ENCODE measurements around the gene HOOK2. TPM values are rescaled to one million over a fixed set of nuclear protein-coding genes. Genes with fewer than 3 reads are reported as not detected.

The HOOK2 gene, protein sequence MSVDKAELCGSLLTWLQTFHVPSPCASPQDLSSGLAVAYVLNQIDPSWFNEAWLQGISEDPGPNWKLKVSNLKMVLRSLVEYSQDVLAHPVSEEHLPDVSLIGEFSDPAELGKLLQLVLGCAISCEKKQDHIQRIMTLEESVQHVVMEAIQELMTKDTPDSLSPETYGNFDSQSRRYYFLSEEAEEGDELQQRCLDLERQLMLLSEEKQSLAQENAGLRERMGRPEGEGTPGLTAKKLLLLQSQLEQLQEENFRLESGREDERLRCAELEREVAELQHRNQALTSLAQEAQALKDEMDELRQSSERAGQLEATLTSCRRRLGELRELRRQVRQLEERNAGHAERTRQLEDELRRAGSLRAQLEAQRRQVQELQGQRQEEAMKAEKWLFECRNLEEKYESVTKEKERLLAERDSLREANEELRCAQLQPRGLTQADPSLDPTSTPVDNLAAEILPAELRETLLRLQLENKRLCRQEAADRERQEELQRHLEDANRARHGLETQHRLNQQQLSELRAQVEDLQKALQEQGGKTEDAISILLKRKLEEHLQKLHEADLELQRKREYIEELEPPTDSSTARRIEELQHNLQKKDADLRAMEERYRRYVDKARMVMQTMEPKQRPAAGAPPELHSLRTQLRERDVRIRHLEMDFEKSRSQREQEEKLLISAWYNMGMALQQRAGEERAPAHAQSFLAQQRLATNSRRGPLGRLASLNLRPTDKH
- 11.7 and 16.1 TPM in 2 replicates for total RNA-seq

DNA sequence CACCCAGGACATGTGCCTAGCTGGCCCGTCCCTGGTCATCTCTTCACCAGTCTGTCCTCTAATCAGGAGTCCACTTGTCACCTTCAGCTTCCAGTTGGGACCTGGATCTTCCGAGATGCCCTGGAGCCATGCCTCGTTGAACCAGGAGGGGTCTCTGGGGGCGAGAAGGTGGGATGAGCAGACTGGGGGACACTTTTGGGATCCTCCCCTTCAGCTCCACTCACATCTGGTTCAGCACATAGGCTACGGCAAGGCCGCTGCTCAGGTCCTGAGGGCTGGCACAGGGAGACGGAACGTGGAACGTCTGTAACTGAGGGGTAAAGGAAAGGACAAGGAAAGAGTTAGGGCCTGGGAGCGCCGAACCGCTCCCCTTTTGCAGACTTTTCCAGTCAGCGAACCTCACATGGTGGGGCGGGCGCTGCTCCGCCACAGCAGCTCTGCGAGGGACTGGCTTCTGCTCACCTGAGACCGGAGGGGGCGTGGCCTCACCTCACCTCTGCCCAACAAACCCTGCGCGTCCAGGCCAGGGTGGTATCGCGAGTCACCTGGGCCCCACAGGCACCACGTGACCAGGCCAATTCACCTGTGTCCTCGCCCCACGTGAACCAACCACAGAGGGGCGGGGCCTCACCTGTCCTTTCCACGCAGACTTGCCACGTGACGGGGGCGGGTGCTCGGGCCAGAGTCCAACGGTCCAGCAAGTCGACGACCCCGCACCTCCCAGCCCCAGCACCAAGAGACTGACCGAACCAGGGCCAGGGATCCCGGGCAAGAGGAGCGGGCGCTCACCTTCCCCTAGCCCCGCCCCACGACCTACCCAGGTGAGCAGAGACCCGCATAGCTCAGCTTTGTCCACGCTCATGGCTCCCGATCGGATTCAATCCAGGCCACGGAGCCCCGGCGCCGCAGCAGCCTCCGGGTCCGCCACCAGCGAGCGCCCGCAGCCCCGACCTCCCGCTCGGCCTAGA lies at the start of gene HOOK2:
TSS of gene HOOK2 (minus strand) at position 965 of the 968 bp plus-strand sequence. CDS start at position 862, 103 bp downstream.

DNA sequence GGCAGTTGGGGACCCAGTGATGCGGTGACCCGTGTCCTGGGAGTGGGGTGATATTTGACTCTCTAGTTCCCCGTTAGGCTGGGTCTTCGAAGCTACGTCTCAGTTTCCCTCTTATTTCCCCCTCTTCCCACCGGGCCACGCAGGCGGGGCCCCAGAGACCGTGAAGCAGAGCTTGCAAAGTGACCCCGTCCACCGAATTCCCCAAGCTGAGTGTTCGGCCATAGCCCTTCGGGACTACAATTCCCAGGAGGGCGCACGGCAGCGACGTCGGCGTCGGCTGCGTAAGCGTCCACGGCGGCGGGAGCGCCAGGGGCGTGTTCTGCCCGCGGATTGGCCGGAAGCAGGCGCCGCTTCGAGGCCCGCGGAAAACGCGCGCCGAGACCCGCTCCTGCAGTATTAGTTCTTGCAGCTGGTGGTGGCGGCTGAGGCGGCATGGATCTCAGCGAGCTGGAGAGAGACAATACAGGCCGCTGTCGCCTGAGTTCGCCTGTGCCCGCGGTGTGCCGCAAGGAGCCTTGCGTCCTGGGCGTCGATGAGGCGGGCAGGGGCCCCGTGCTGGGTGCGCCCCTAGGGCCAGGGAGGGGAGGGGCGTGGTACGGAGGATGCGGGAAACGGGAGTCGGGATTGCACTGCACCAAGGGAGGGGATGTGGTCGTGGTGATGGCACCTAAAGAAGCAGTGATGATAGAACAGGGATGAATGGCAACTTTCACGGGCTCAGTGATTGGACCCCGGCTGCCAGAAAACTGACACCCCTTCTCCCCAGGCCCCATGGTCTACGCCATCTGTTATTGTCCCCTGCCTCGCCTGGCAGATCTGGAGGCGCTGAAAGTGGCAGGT lies 31.1 kb upstream of the HOOK2 start, which contains the start of gene RNASEH2A:
TSS of gene RNASEH2A (plus strand) at position 343 of the 840 bp plus-strand sequence. CDS start at position 433, 90 bp downstream.

GRCh38 chr19:12801466-12802266 lies 26.3 kb upstream of the HOOK2 start, which contains the start of the genes PRDX2 and THSD8:
Gene PRDX2, minus strand, starts transcription at chr19:12801800. Its CDS starts 539 bp downstream, at chr19:12801261.
Gene THSD8, plus strand, starts transcription at chr19:12802069. Its CDS starts 3 bp downstream, at chr19:12802072.

GRCh38 chr19:12791345-12792050 lies 16.1 kb upstream of the HOOK2 start, which contains the start of gene JUNB:
Gene JUNB, plus strand, starts transcription at chr19:12791486. Its CDS starts 286 bp downstream, at chr19:12791772.

DNA sequence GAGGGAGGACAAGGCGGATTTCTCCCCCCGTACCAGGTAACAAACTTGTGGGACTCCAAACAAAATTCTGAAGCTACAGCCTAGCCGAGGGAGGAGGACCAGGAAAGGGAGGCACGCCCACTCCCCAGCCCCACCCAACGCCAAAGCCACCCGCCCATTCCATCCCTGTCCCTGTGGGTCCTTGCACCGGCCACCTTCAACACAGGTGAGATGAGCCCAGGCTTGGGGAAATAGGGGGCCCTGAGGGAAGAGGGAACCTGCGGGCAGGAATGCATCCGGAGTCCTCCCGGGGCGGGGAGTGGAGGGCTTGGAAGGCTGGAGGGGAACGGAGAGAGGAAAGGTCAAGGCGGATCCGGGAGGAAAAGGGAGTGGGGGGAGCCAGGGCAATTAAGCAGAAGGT lies 23.7 kb downstream of the HOOK2 start, which contains the start of gene BEST2:
TSS of gene BEST2 (plus strand) at position 157 of the 400 bp plus-strand sequence. CDS start 802 bp downstream, outside the sequence.

DNA sequence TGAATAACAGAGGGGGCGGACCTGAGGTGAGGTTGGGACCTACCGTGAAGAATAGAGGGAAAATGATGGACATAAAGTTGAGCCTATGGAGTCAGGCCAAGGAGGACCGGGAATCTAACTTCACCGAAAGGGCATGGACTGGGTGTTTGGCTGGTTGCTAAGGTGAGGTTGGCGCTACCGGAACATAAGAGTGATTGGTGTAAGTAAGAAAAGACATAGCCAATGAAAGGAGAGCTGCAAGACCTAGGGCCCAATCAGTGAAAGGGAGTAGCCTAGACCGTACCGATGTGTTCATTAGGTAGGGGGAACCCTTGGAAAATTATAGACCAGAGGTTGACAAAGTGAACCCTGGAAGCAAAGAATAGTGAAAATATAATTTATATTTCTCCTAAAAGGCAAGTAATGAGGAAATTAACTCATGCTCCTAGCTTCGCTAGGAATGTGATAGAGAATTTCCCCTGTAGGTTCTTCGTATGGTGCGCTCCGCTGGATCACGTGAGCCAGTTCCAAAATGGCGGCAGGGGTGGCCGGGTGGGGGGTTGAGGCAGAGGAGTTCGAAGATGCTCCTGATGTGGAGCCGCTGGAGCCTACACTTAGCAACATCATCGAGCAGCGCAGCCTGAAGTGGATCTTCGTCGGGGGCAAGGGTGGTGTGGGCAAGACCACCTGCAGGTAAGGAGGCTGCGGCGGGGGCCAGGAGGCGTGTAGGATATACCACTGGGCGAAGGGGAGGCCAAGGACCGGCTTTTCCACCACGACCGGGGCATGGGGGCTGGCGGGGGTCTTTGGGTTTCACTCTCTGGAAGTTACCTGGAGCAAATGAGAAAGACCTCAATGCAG lies 38.1 kb downstream of the HOOK2 start, which contains the start of gene GET3:
TSS of gene GET3 (plus strand) at position 503 of the 840 bp plus-strand sequence. CDS start at position 512, 9 bp downstream.

DNA sequence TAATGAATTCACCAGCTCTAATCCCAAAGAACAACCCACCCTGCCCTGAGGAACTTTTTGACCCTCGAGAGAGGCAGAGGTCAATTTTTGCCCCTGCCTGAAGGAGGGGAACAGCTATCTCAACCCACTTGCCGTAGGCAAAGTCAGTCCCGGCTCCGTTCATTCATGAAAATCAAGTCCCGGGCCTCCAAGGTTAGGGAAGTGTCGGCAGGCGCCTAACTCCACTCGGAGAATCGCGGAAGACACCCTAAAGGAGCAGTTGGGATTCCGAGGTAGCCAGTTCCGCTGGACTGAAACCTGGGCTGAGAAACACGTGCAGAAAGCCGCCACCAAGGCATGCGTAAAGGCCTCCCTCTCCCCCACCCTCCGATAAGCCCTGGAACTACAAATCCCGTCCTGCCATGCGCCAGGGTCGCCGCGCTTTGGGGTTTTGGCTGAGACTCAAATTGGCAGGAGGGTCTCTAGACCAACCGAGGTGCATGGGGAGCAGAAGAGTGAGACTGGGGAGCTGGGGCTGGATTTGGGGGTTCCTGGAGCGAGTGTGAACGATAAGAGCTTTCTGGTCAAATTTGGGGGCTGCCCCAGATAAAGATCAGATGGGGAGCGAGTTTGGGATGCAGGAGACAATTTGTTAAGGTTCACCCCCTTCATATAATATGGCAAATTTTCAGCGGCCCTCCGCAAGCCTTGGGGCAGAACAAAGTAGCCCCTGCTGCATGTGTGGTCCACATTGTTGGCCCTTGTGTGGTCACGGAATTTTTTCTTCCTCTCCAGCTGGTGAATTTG lies 51.5 kb downstream of the HOOK2 start, which contains the start of gene TNPO2:
TSS of gene TNPO2 (minus strand) at position 292 of the 786 bp plus-strand sequence. CDS start 2,955 bp downstream, outside the sequence.

Other genes starting within 250 kb of the HOOK2 start
- gene ZNF564, start 224.1 kb downstream of the HOOK2 start, total RNA-seq, result 3.4 and 5.3 TPM in 2 replicates
- 3.6 and 5.7 TPM in 2 replicates for gene ZNF490, start 164.7 kb downstream of the HOOK2 start, total RNA-seq
- 6.7 and 7.7 TPM in 2 replicates for gene ZNF791, start 164.6 kb downstream of the HOOK2 start, total RNA-seq
- 84.3 and 93.9 TPM in 2 replicates for gene MAN2B1, start 108.8 kb downstream of the HOOK2 start, total RNA-seq
- gene WDR83, start 108.7 kb downstream of the HOOK2 start, total RNA-seq, result 5.2 and 9.6 TPM in 2 replicates
- gene DHPS, start 93.7 kb downstream of the HOOK2 start, total RNA-seq, result 48.9 and 66.1 TPM in 2 replicates
- not detected in 2 replicates for gene GNG14, start 87.6 kb downstream of the HOOK2 start, total RNA-seq
- 6.8 and 10.0 TPM in 2 replicates for gene FBXW9, start 78.9 kb downstream of the HOOK2 start, total RNA-seq
- 19.6 and 32.4 TPM in 2 replicates for gene TNPO2, start 51.6 kb downstream of the HOOK2 start, total RNA-seq
- 401 and 414 TPM in 2 replicates for gene TRIR, start 40.9 kb downstream of the HOOK2 start, total RNA-seq
- gene GET3, start 38.1 kb downstream of the HOOK2 start, total RNA-seq, result 56.9 and 70.8 TPM in 2 replicates
- under 0.01 TPM in 1 of 2 replicates, not detected in the other for gene BEST2, start 23.8 kb downstream of the HOOK2 start, total RNA-seq
- 334 and 352 TPM in 2 replicates for gene JUNB, start 15.9 kb upstream of the HOOK2 start, total RNA-seq
- gene PRDX2, start 26.2 kb upstream of the HOOK2 start, total RNA-seq, result 184 and 198 TPM in 2 replicates
- gene THSD8, start 26.5 kb upstream of the HOOK2 start, total RNA-seq, result not detected in 2 replicates
- gene RNASEH2A, start 31.0 kb upstream of the HOOK2 start, total RNA-seq, result 7.7 and 9.2 TPM in 2 replicates
- gene RTBDN, start 59.0 kb upstream of the HOOK2 start, total RNA-seq, result 0.43 TPM in 1 of 2 replicates, not detected in the other
- 0.12 and 1.0 TPM in 2 replicates for gene MAST1, start 63.0 kb upstream of the HOOK2 start, total RNA-seq
- gene DNASE2, start 105.9 kb upstream of the HOOK2 start, total RNA-seq, result 42.4 and 52.9 TPM in 2 replicates
- gene KLF1, start 111.6 kb upstream of the HOOK2 start, total RNA-seq, result not detected in 2 replicates
- gene GCDH, start 115.6 kb upstream of the HOOK2 start, total RNA-seq, result 21.3 and 30.9 TPM in 2 replicates
- not detected in 2 replicates for gene SYCE2, start 143.7 kb upstream of the HOOK2 start, total RNA-seq
- gene FARSA, start 158.2 kb upstream of the HOOK2 start, total RNA-seq, result 42.8 and 50.0 TPM in 2 replicates
- 809 and 1,214 TPM in 2 replicates for gene CALR, start 163.1 kb upstream of the HOOK2 start, total RNA-seq
- gene RAD23A, start 170.3 kb upstream of the HOOK2 start, total RNA-seq, result 60.3 and 70.8 TPM in 2 replicates
- gene GADD45GIP1, start 181.7 kb upstream of the HOOK2 start, total RNA-seq, result 47.1 and 57.1 TPM in 2 replicates
- gene DAND5, start 194.0 kb upstream of the HOOK2 start, total RNA-seq, result not detected in 2 replicates
- gene NFIX, start 219.9 kb upstream of the HOOK2 start, total RNA-seq, result 60.2 and 89.2 TPM in 2 replicates